GM19455 (cell line): Measurements from ENCODE around the gene TNS3.

Experiments used
- ATAC-seq: cut with Tn5 transposase; IDR thresholded peaks from one replicate; pipeline ENCODE4 v1.9.1; 2021; ENCODE audit not compliant: unreplicated experiment

The TNS3 gene

GRCh38 chr7:47508389-47509380 is 73.2 kb downstream of the TNS3 start:
- no peak for ATAC-seq

GRCh38 chr7:47507522-47507921 is 74.4 kb downstream of the TNS3 start:
- ATAC-seq: no peak

- ATAC-seq: no peak
Observed at GRCh38 chr7:47506382-47507339, 75.2 kb downstream of the TNS3 start.

- ATAC-seq: no peak
Observed at GRCh38 chr7:47505312-47506007, 76.5 kb downstream of the TNS3 start.

GRCh38 chr7:47504551-47505311 is 77.2 kb downstream of the TNS3 start:
- no peak for ATAC-seq

GRCh38 chr7:47503281-47503680 is 78.6 kb downstream of the TNS3 start:
- ATAC-seq: no peak

- ATAC-seq: no peak
Observed at GRCh38 chr7:47502240-47502877, 79.6 kb downstream of the TNS3 start.

GRCh38 chr7:47501406-47501805 is 80.5 kb downstream of the TNS3 start:
- no peak for ATAC-seq

GRCh38 chr7:47500103-47500563 is 81.8 kb downstream of the TNS3 start:
- ATAC-seq: no peak

GRCh38 chr7:47498229-47499056 is 83.5 kb downstream of the TNS3 start:
- ATAC-seq: no peak

- ATAC-seq: peak; percentile 91
Observed at GRCh38 chr7:47497367-47498096, 84.4 kb downstream of the TNS3 start.

- ATAC-seq: no peak
Observed at GRCh38 chr7:47496666-47497065, 85.2 kb downstream of the TNS3 start.

- ATAC-seq: no peak
Observed at GRCh38 chr7:47496056-47496665, 85.8 kb downstream of the TNS3 start.

GRCh38 chr7:47493976-47494911 is 87.7 kb downstream of the TNS3 start:
- ATAC-seq: no peak

- no peak for ATAC-seq
Observed at GRCh38 chr7:47492716-47493325, 89.1 kb downstream of the TNS3 start.
